Measurements from ENCODE around the gene PEAK3.

PEAK3 gene

GRCh38 chr19:2315818-2316353, 33.9 kb upstream of the PEAK3 start:
- in situ Hi-C loops (cut with MboI; ENCODE audit: low sequenced_read_pairs) = no loop called here

- in situ Hi-C loops (cut with MboI; ENCODE audit: low sequenced_read_pairs) = no loop called here
Observed at GRCh38 chr19:2315121-2315817, 33.3 kb upstream of the PEAK3 start.

- in situ Hi-C loops (cut with MboI; ENCODE audit: low sequenced_read_pairs) = no loop called here
Observed at GRCh38 chr19:2312820-2313501, 31.0 kb upstream of the PEAK3 start.

- in situ Hi-C loops (cut with MboI; ENCODE audit: low sequenced_read_pairs) = no loop called here
Observed at GRCh38 chr19:2311093-2311492, 29.1 kb upstream of the PEAK3 start.

- in situ Hi-C loops (cut with MboI; ENCODE audit: low sequenced_read_pairs) = no loop called here
Observed at GRCh38 chr19:2309734-2310362, 27.9 kb upstream of the PEAK3 start.

GRCh38 chr19:2308114-2308556, 26.2 kb upstream of the PEAK3 start, which contains the start of gene LINGO3:
Gene LINGO3 (minus strand): TSS chr19:2308154. CDS start chr19:2291776, 16,378 bp downstream.
- in situ Hi-C loops (cut with MboI; ENCODE audit: low sequenced_read_pairs) = no loop called here

GRCh38 chr19:2307518-2308012, 25.6 kb upstream of the PEAK3 start:
- in situ Hi-C loops (cut with MboI; ENCODE audit: low sequenced_read_pairs) = no loop called here

- in situ Hi-C loops (cut with MboI; ENCODE audit: low sequenced_read_pairs) = no loop called here
Observed at GRCh38 chr19:2306971-2307370, 25.0 kb upstream of the PEAK3 start.

- in situ Hi-C loops (cut with MboI; ENCODE audit: low sequenced_read_pairs) = no loop called here
Observed at GRCh38 chr19:2306281-2306806, 24.4 kb upstream of the PEAK3 start.

- in situ Hi-C loops (cut with MboI; ENCODE audit: low sequenced_read_pairs) = no loop called here
Observed at GRCh38 chr19:2305452-2306280, 23.7 kb upstream of the PEAK3 start.

- in situ Hi-C loops (cut with MboI; ENCODE audit: low sequenced_read_pairs) = no loop called here
Observed at GRCh38 chr19:2303211-2303798, 21.3 kb upstream of the PEAK3 start.

GRCh38 chr19:2302319-2303210, 20.6 kb upstream of the PEAK3 start:
- in situ Hi-C loops (cut with MboI; ENCODE audit: low sequenced_read_pairs) = no loop called here

GRCh38 chr19:2300533-2300932, 18.6 kb upstream of the PEAK3 start:
- in situ Hi-C loops (cut with MboI; ENCODE audit: low sequenced_read_pairs) = no loop called here

- in situ Hi-C loops (cut with MboI; ENCODE audit: low sequenced_read_pairs) = no loop called here
Observed at GRCh38 chr19:2296141-2296540, 14.2 kb upstream of the PEAK3 start.

GRCh38 chr19:2294687-2295335, 12.8 kb upstream of the PEAK3 start:
- in situ Hi-C loops (cut with MboI; ENCODE audit: low sequenced_read_pairs) = no loop called here

- in situ Hi-C loops (cut with MboI; ENCODE audit: low sequenced_read_pairs) = no loop called here
Observed at GRCh38 chr19:2291185-2291751, 9.3 kb upstream of the PEAK3 start.

- in situ Hi-C loops (cut with MboI; ENCODE audit: low sequenced_read_pairs) = no loop called here
Observed at GRCh38 chr19:2290441-2291184, 8.6 kb upstream of the PEAK3 start.
